ENCODE measurements around the gene PRR13. TPM values are rescaled to one million over a fixed set of nuclear protein-coding genes. Genes with fewer than 3 reads are reported as not detected.

The PRR13 gene
- total RNA-seq, 1 donor from 2014 or later = 67.2 TPM

- no peaks in the 10 kb centered on the region for H3K27me3 ChIP-seq
- peak overlapping the region; percentile 78 for H3K27ac ChIP-seq
- Mint-ChIP-seq H3K9me3 (no peaks in the 10 kb centered on the region), H3K27me3 (ENCODE audit: insufficient read depth, low read depth) (peaks cover 3% of the 10 kb centered on the region), H3K4me3 (no peak overlapping the region), H3K4me1 (peaks cover 29% of the 10 kb centered on the region), H3K36me3 (peaks cover 47% of the 10 kb centered on the region), H3K27ac (peak overlapping the region; percentile 20)
- H3K4me2 ChIP-seq = no peak overlapping the region
- H4K20me1 ChIP-seq (ENCODE audit: low read depth) = peaks cover 88% of the 10 kb centered on the region
- H3K36me3 ChIP-seq = peaks cover 22% of the 10 kb centered on the region
- peak; percentile 46 for DNase-seq (ENCODE audit: low spot score)
- no peak overlapping the region for H2AFZ ChIP-seq (replicated peaks)
- H3K9me3 ChIP-seq (ENCODE audit: low read depth) = no peaks in the 10 kb centered on the region
- peaks cover 83% of the 10 kb centered on the region for H3F3A ChIP-seq (ENCODE audit: low read depth)
- TF ChIP-seq EZH2 (IDR thresholded peaks at IDR 0.05) = no peak
- peak; percentile 38 for TF ChIP-seq CTCF (IDR thresholded peaks at IDR 0.05)
- peaks cover 34% of the 10 kb centered on the region for H3K79me2 ChIP-seq (ENCODE audit: low read depth)
- peaks cover 40% of the 10 kb centered on the region for H3K4me1 ChIP-seq
- no peak overlapping the region for H3K9ac ChIP-seq
- H3K4me3 ChIP-seq = no peak overlapping the region
Measured at GRCh38 chr12:53481939-53482586, 40.5 kb downstream of the PRR13 start.

- Mint-ChIP-seq H3K4me1 (peaks cover 25% of the 10 kb centered on the region), H3K36me3 (peaks cover 47% of the 10 kb centered on the region), H3K9me3 (no peaks in the 10 kb centered on the region), H3K27ac (no peak overlapping the region), H3K27me3 (ENCODE audit: insufficient read depth, low read depth) (peaks cover 2% of the 10 kb centered on the region), H3K4me3 (no peak overlapping the region)
- peak overlapping the region; percentile 78 for H3K27ac ChIP-seq
- no peak overlapping the region for H3K9ac ChIP-seq
- no peak overlapping the region for H3K4me3 ChIP-seq
- no peak overlapping the region for H3K4me2 ChIP-seq
- peaks cover 27% of the 10 kb centered on the region for H3K79me2 ChIP-seq (ENCODE audit: low read depth)
- TF ChIP-seq CTCF (IDR thresholded peaks at IDR 0.05) (no peak), EZH2 (IDR thresholded peaks at IDR 0.05) (no peak), EZH2phosphoT487 (IDR thresholded peaks at IDR 0.05) (no peak)
- H3F3A ChIP-seq (ENCODE audit: low read depth) = peaks cover 77% of the 10 kb centered on the region
- no peak overlapping the region for H2AFZ ChIP-seq (replicated peaks)
- no peak for DNase-seq (ENCODE audit: low spot score)
- no peaks in the 10 kb centered on the region for H3K9me3 ChIP-seq (ENCODE audit: low read depth)
- H3K36me3 ChIP-seq = peaks cover 19% of the 10 kb centered on the region
- peaks cover 88% of the 10 kb centered on the region for H4K20me1 ChIP-seq (ENCODE audit: low read depth)
- H3K27me3 ChIP-seq = no peaks in the 10 kb centered on the region
- H3K4me1 ChIP-seq = peaks cover 37% of the 10 kb centered on the region
Measured at GRCh38 chr12:53482626-53483168, 41.2 kb downstream of the PRR13 start.

GRCh38 chr12:53483225-53483978, 41.9 kb downstream of the PRR13 start:
- H3K27ac Mint-ChIP-seq = peak overlapping the region; percentile 11
- H2AFZ ChIP-seq (replicated peaks) = no peak overlapping the region
- H3K36me3 Mint-ChIP-seq = peaks cover 46% of the 10 kb centered on the region
- H3K4me1 ChIP-seq = peaks cover 30% of the 10 kb centered on the region
- no peak for DNase-seq (ENCODE audit: low spot score)
- peaks cover 17% of the 10 kb centered on the region for H3K36me3 ChIP-seq
- peaks cover 88% of the 10 kb centered on the region for H4K20me1 ChIP-seq (ENCODE audit: low read depth)
- H3K9me3 ChIP-seq (ENCODE audit: low read depth) = no peaks in the 10 kb centered on the region
- H3K4me3 Mint-ChIP-seq = no peak overlapping the region
- peaks cover 70% of the 10 kb centered on the region for H3F3A ChIP-seq (ENCODE audit: low read depth)
- peaks cover 2% of the 10 kb centered on the region for H3K27me3 Mint-ChIP-seq (ENCODE audit: insufficient read depth, low read depth)
- no peak overlapping the region for H3K4me2 ChIP-seq
- no peaks in the 10 kb centered on the region for H3K9me3 Mint-ChIP-seq
- H3K27ac ChIP-seq = peak overlapping the region; percentile 78
- H3K27me3 ChIP-seq = no peaks in the 10 kb centered on the region
- no peak overlapping the region for H3K4me3 ChIP-seq
- H3K4me1 Mint-ChIP-seq = peaks cover 23% of the 10 kb centered on the region
- TF ChIP-seq CTCF (IDR thresholded peaks at IDR 0.05) (no peak), EZH2 (IDR thresholded peaks at IDR 0.05) (no peak), EZH2phosphoT487 (IDR thresholded peaks at IDR 0.05) (no peak)
- H3K9ac ChIP-seq = no peak overlapping the region
- peaks cover 23% of the 10 kb centered on the region for H3K79me2 ChIP-seq (ENCODE audit: low read depth)

All from neural progenitor cell (in vitro differentiated cells).